Amygdala (tissue), 56 donors: Measurements from ENCODE around the gene REEP3.
"Not testable (repeated sequence)": the region's sequence is repeated elsewhere in the genome, so short reads cannot be mapped to it uniquely, and the experiment has no call there.

Experiments used
- DNase-seq, 56 donors: peaks; one replicate each; lab custom pipeline; 2025; lab: John Stamatoyannopoulos, UW

The REEP3 gene

DNA sequence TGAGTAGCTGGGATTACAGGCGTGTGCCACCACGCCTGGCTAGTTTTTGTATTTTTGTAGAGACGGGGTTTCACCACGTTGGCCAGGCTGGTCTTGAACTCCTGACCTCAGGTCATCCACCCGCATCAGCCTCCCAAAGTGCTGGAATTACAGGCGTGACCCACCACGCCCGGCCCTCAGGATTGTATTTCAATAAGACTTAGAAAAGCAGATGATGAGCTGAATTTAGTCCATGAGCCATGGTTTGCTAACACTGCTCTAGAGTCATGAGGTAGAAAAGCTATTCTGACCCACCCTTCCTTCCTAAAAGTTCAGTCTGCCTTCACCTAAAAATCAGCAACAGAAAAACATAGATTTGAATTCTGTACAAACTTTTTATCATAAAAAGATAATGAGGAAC, 139.7 kb downstream of the REEP3 start:
- not testable (repeated sequence) for DNase-seq

DNA sequence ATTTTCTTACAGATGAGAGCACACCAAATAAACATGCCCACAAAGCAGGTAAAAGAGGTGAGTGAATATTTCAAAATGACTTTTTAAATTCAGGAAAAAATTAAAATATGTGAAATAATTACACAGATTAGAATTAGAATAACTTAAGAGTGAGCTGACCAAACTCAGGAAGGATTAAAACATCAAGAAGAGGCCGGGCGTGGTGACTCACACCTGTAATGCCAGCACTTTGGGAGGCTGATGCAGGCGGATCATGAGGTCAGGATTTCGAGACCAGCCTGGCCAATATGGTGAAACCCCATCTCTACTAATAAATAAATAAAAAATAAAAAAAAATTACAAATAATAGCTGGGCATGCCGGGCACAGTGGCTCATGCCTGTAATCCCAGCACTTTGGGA, 140.1 kb downstream of the REEP3 start:
- DNase-seq: no peak

DNA sequence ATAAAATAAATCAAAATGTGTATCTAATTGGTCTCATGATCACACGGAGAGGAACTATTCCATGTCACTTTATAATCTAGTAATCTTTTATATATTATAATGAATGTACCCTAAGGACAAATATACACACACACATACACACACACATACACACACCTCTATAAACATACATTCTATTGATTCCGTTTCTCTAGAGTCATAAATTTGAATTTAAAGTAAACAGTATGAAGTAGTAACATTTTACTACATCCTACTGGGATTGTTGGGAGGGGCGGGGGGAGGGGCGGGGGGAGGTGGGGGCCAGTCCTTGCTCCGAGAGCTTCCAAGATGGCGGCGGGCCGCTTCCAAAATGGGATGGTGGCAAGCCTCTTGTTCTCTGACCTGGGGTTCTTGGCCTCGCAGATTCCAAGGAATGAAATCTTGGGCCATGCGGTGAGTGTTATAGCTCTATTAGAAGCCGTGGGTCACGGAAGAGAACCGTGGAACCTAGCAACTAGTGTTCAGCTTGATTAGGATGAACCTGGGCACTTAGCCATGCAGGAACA, 143.2 kb downstream of the REEP3 start:
- DNase-seq: no peak

DNA sequence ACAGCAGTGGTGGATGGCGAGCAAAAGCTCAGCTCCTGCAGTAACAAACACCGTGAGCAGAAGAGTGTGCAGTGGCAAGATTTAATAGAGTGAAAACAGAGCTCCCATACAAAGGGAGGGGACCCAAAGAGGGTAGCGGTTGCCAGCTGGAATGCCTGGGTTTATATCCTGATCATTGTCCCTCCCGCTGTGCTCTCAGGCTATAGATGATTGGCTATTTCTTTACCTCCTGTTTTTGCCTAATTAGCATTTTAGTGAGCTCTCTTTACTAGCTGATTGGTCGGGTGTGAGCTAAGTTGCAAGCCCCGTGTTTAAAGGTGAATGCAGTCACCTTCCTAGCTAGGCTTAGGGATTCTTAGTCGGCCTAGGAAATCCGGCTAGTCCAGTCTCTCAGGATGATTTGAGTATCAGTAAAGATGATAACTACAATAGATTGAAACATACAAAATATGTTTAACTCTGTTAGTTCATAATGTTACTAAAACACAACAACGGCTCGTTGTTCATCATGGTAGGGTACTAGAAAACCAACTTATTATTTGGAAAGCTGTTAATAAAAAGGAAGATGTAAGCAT, 143.9 kb downstream of the REEP3 start:
- not testable (repeated sequence) for DNase-seq

DNA sequence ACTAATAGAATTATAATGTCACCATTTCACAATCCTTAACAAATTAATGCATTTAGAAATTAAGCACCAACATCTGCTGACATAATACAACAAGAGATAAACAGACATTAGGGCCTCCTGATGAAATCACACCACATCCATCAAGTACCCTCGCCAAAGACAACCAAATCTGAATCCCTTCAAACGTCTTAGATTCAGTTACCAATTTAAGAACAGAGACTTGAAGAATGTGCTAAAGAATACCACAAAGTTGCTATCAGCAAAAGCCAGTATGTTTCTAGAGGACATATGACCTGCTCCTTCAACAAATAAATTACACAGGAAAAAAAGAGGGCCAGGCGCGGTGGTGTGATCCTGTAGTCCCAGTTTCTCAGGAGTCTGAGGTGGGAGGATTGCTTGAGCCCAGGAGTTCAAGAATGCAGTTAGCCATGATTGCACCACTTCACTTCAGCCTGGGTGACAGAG, 144.5 kb downstream of the REEP3 start:
- no peak for DNase-seq

DNA sequence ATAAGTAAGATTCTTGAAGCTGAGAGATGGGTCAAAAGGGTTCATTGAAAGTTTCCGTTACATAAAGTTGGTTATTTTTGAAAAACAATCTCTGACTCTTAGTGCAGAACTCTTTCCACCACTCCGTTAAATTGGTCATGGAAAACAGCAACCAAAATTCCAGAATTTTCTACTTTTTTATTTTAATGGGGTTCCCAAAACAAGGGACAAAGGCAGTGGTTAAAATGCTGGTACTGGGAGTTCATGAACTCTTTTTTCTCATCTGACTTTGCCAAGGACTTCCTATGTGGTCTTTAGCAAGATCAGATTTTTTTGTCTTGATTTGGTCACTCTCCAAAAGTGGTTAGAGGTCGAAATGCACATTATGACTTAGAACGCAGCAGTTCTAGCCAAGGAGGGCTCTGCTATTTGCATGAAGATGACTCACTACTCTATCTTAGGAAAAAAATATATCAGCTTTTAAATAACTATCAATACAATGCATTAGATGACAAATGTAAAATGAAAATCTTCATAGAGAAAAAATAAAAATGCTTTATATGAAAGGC, 145.7 kb downstream of the REEP3 start:
- no peak for DNase-seq

DNA sequence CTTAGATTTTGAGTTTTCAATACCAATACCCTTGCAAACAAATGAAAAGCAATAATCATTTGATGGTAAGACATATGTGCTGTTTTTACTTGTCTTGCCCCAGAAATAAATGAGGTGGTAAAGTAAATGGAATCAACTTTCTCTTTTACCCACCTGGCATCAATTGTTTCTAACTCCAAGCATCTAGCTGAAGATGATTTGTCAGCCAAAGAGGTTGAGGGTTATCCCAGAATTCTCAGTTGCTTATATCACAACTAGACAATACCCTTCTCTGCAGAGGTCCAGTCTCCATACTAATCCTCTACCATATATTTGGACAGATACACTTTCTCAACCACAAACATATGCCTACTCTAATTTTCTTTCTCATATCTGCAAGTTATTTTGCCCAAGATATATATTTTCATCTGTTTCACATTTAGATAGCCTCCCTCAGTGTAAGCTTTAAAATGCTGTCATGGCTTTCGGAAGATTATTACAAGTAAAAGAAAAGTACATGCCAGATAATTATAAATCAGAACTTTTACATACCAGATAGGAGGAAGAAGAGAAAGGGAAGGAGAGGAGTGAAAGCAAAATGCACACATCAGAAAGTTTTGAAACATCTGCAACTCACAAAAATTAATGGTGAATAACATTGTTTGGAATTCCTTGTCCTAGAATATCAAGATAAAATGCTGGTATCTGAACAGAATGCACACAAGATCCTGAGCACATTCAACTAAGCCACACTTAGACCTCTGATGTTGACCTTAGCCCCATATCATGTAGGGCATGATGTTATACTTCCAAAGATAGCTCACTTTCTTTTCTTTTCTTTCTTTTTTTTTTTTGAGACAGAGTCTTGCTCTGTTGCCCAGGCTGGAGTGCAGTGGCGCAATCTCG, 146.6 kb downstream of the REEP3 start:
- no peak for DNase-seq

DNA sequence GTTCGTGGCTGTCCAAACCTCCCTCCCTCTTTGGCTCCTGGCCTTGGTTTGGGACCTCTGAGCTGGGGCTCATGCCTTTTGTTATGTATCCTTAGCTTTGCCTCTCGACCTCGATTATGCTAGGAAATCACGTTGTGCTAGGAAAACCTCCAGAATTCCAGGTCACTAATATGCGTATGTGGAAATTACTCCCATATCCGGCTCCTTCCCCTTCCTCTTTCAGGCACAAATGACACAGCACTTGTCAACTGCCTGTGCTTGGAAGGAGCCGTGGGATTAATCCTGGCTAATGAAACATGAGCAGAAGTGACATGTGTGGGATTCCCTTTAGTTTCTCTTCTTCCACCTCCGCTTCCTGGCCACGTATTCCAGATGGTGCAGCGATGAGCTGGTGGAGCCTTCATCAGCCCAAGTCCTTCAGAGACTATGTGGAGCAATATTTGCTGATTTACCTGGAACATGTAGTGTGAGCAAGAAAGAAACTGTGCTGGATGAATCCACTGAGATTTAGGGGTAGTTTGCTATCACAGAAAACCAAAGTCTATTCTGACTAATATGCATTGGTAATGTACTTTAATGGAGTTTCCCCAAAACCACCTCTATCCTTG, 149.2 kb downstream of the REEP3 start:
- peak in 10 of 56 donors; percentile 1 to 11 (median 8) for DNase-seq

DNA sequence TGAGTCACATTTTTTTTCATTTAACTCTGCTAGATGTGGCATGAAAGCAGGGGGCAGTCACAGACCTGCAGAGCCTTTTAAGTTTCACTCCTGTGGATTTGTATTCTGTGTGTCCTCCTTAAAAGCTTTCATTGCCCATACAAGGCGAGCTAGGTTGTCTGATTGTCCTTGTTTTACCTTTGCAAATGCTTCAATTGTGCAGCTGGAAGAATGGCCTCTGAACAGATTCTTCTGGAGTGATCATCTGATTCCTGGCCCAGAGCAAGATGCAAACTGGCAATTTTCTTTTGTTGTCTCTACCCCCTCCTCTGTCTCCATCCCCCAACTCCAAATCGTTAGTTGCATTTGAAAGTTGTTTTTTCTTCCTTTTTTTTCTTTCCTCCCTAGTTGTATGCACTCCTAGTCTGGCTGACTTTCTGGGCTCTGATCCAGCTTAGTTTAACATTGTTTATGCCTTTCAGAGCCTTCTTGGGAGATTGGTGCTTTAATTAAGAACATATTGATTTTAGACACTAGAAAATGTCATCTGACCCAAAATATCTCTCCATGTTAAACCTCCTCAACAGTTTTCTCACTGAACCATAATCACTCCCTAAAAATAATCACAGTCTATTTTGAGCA, 150.2 kb downstream of the REEP3 start:
- peak in 1 of 56 donors; percentile 3 for DNase-seq

DNA sequence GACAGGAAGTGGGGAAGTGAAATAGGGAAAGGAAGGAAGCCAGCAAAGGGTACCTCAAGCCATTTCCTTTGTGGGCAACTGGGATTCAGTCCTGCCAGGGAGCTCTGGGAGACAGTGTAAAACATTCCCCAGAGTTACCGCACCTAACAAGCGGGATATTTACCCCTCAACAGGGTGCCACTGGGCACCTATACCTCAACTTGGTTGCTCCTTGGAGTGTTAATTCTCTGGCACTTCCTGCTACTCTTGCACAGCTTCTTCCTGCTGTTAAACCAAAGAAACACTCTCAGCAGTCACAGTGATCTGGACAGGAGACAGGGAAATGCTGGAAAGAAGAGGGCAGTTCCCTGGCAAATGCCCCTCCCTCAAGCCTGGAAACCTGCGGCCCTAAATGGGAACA, 151.3 kb downstream of the REEP3 start:
- DNase-seq: no peak

DNA sequence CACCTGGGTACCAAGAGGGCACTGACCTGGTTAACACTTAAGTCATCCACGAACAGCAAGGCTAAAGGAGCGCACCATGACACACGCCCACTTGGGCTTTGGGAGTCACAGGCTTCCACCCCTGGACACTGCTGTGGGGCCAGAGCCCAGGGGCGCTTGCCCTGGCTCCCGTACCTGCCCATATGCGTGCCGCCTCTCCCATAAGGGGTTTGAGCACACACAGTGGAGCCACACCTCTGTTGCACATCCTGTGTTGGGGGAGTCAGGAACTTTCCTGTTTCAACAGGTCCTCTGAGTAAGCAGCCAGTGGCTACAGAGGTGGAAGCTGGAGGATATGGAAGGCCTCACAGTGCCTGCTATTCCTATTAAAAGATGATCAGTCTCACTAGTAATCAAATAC, 152.0 kb downstream of the REEP3 start:
- DNase-seq: no peak

DNA sequence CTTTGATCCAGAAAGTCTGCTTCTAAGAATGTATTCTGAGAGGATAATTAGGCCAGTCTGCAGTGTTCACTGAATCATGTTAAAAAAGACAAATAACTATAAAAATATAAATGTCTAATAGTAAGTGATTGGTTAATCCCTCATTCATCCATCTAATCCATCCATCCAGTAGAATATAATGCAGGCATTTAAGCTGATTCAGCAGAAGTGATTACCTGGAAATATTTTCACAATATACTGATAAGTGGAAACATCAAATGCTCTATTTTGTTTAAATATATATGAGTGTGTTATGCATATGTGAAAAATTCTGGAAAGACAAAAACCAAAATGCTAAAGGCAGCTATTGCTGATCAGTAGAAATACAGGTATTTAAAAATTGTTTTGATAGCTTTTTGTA, 152.6 kb downstream of the REEP3 start:
- DNase-seq: no peak
